Muscle layer of duodenum (tissue), 2 donors: ENCODE measurements around the gene CWF19L1.

ENCODE experiments used
- H3K27ac ChIP-seq: one replicate; pipeline ENCODE4 v1.7.0; 2013; ENCODE audit warnings: mild to moderate bottlenecking, low read length
- H3K27me3 ChIP-seq: one replicate; pipeline ENCODE4 v1.7.0; 2013; ENCODE audit warnings: low read depth, mild to moderate bottlenecking, control low read depth, low read length
- H3K36me3 ChIP-seq, 2 donors: one replicate each; pipeline ENCODE4 v1.7.0; 2013; ENCODE audit warnings: low read length in 2 of 2, control low read depth in 1 of 2, mild to moderate bottlenecking in 1 of 2; ENCODE audit not compliant: insufficient read depth in 2 of 2, control insufficient read depth in 1 of 2
- H3K4me1 ChIP-seq, 2 donors: one replicate each; pipeline ENCODE4 v1.7.0; 2013; ENCODE audit warnings: low read length in 2 of 2, mild to moderate bottlenecking in 2 of 2, control low read depth in 1 of 2, moderate library complexity in 1 of 2; ENCODE audit not compliant: insufficient read depth in 2 of 2, control insufficient read depth in 1 of 2
- H3K4me3 ChIP-seq, 2 donors: one replicate each; pipeline ENCODE4 v1.7.0; 2013; ENCODE audit warnings: low read length in 2 of 2, low read depth in 1 of 2, mild to moderate bottlenecking in 1 of 2
- H3K9me3 ChIP-seq, 2 donors: one replicate each; pipeline ENCODE4 v1.7.0; 2013; ENCODE audit warnings: low read length in 2 of 2, control low read depth in 1 of 2, mild to moderate bottlenecking in 1 of 2; ENCODE audit not compliant: control insufficient read depth in 1 of 2
- donor health status: healthy.

The CWF19L1 gene

DNA sequence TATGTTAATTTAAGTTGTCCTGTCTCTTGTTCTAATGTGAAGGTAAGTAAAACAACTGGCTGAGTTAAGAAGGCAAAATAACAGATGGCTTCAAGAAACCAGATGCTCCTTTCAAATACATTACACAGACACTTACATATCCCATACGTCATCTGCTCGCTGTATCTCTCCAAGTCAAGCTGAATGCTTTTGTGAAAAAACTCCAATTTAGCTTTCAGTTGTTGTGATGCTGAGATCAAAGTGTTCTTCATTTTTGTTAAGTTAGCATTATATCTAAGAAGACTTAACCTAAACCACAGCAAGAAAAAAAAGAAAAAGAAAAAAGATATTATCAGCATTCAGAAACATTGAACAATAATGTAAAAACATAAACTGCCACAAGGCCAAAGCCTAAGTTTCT, 63.1 kb downstream of the CWF19L1 start:
- Histone ChIP-seq H3K4me3 (no peak overlapping the region), H3K36me3 (peaks cover 42 to 74% of the 10 kb centered on the region in 2 donors), H3K27me3 (no peaks in the 10 kb centered on the region), H3K27ac (no peak overlapping the region), H3K4me1 (no peaks in the 10 kb centered on the region), H3K9me3 (no peaks in the 10 kb centered on the region)

GRCh38 chr10:100201549-100201948, 65.9 kb downstream of the CWF19L1 start:
- Histone ChIP-seq H3K9me3 (no peaks in the 10 kb centered on the region), H3K27ac (no peak overlapping the region), H3K4me3 (no peak overlapping the region), H3K4me1 (no peaks in the 10 kb centered on the region), H3K36me3 (peaks cover 47 to 68% of the 10 kb centered on the region in 2 donors), H3K27me3 (no peaks in the 10 kb centered on the region)

DNA sequence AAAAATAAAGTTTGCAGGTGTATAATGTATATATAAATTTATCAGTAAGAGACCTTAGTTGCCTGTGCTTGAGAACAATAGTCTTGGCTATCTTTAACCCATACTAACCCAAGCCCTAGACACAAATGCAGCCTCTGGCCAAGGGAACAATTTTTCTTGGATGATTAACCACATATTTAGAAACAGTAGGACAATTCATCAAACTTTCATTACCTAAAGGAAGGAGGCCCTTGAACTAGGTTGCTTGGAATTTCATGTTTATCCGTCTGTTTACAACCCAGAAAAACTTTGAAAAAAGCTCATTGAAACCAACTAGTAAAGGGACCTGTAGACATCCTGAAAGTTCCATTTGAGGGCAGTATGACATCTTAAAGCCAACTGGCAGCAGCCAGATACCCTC, 72.7 kb downstream of the CWF19L1 start:
- H3K4me1 ChIP-seq, result no peaks in the 10 kb centered on the region
- H3K36me3 ChIP-seq, result peaks cover 44 to 58% of the 10 kb centered on the region in 2 donors
- no peak overlapping the region for H3K4me3 ChIP-seq
- H3K9me3 ChIP-seq, result no peaks in the 10 kb centered on the region
- H3K27me3 ChIP-seq, result no peaks in the 10 kb centered on the region
- no peak overlapping the region for H3K27ac ChIP-seq

GRCh38 chr10:100192350-100192749, 75.1 kb downstream of the CWF19L1 start:
- peaks cover 37 to 53% of the 10 kb centered on the region in 2 donors for H3K36me3 ChIP-seq
- H3K27ac ChIP-seq, result no peak overlapping the region

GRCh38 chr10:100186253-100187212, 80.9 kb downstream of the CWF19L1 start:
- H3K4me1 ChIP-seq, result peaks cover 13 to 15% of the 10 kb centered on the region in 2 donors
- peak overlapping the region; percentile 95 for H3K4me3 ChIP-seq
- H3K9me3 ChIP-seq, result no peaks in the 10 kb centered on the region
- no peaks in the 10 kb centered on the region for H3K27me3 ChIP-seq
- peak overlapping the region; percentile 93 for H3K27ac ChIP-seq
- H3K36me3 ChIP-seq, result peaks cover 28 to 33% of the 10 kb centered on the region in 2 donors

More at GRCh38 chr10:100192350-100192749, 75.1 kb downstream of the CWF19L1 start:
- Histone ChIP-seq H3K4me1 (peaks cover 1% of the 10 kb centered on the region in 2 donors), H3K4me3 (no peak overlapping the region), H3K27me3 (no peaks in the 10 kb centered on the region), H3K9me3 (no peaks in the 10 kb centered on the region)

DNA sequence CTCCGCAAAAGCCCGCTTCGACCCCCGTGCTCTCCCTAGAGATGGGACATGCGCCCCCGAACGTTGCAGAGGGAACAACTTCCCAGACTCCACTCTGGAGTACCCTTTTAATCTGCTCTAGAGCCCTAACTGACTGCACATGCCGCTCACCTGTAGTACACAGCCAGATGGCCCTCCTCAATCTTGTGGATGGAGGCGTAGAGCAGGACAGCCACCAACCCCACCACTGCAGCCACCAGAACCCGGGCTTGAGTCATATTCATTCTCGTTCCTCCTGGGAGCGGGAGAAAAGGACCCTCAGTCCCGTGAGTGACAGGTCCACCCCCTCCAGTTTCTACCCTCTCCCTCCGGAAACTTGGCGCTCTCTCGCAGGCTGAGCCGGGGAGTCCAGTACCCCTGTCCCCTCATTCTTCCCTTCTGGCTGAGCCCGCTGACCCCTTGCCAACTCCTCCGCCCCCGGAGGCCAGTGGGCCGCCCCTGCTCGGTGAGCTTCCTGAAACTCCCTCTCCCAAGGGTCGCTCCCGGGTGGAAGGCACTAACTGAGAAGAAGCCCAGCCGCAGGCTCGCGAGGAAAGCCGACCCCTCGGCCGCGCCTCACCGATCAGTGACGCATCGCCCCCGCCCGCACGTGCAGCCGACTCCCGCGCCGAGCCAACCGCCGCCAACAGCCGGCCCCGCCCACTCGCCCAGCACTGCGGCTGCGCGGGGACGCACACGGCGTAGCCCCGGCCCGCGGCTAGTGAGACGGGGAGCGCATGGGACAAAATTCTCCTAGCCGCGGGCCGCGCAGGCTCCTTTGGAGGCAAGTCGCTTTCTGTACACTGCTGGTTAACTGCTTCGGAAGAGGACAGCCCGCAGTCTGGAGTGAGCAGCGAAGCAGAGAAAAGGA, 81.8 kb downstream of the CWF19L1 start, which contains the start of gene ERLIN1:
ERLIN1 (minus strand) TSS at position 666 of the 889 bp plus-strand sequence; CDS start at position 263, 403 bp downstream.
- peaks cover 13 to 15% of the 10 kb centered on the region in 2 donors for H3K4me1 ChIP-seq
- H3K9me3 ChIP-seq, result no peaks in the 10 kb centered on the region

DNA sequence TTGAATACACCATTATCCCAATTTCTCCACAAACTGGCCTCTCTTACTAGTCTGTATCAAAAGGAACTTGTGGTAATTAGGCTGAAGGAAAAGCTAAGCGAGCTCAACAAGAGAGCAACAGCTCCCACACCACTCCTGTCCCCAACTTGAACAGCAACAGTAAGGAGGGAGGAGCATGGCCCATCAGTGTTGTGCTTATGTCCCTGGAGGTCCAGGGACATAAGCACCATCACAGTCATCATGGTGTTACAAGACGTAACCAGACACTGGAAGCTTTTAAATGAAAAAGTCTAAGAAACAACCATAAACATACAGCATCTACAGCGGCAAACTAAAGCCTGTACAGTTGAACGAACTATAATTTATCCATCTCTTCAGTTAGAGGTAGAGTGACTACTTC, 82.6 kb downstream of the CWF19L1 start:
- H3K4me3 ChIP-seq, result peak overlapping the region; percentile 95
- H3K27me3 ChIP-seq, result no peaks in the 10 kb centered on the region
- peaks cover 16 to 20% of the 10 kb centered on the region in 2 donors for H3K36me3 ChIP-seq
- H3K27ac ChIP-seq, result peak overlapping the region; percentile 93
- no peaks in the 10 kb centered on the region for H3K9me3 ChIP-seq
- peaks cover 13 to 15% of the 10 kb centered on the region in 2 donors for H3K4me1 ChIP-seq

More for the DNA sequence above, 81.8 kb downstream of the CWF19L1 start, which contains the start of gene ERLIN1:
- Histone ChIP-seq H3K4me3 (peak within 1 kb of the TSS; percentile 95), H3K27ac (peak within 1 kb of the TSS; percentile 93), H3K36me3 (peaks cover 19 to 23% of the 10 kb centered on the region in 2 donors), H3K27me3 (no peaks in the 10 kb centered on the region)

- Histone ChIP-seq H3K9me3 (no peaks in the 10 kb centered on the region), H3K27me3 (no peaks in the 10 kb centered on the region), H3K36me3 (peaks cover 16 to 19% of the 10 kb centered on the region in 2 donors), H3K27ac (peak overlapping the region; percentile 93), H3K4me1 (peaks cover 13 to 15% of the 10 kb centered on the region in 2 donors), H3K4me3 (peak overlapping the region; percentile 95)
Measured at GRCh38 chr10:100184426-100184825, 83.0 kb downstream of the CWF19L1 start.

DNA sequence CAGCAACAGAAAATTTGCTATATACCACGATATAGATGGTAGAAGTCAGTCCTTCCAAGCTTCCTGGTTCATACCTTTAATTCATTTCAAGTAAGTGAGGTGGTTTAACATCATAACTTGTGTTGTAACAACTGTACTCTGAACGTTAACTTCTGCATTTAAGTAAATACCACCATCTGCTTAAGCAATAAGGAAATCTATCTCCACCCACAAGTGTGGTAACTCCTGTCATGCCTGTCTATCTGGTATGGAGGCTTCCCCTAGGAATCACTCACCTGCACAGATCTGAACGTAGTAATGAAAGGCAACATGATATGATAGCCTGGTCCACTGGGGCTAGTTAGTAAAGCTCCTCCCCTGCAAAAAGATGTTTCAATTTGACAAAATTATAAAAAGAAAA, 84.0 kb downstream of the CWF19L1 start:
- peaks cover 16 to 21% of the 10 kb centered on the region in 2 donors for H3K36me3 ChIP-seq
- H3K27me3 ChIP-seq, result no peaks in the 10 kb centered on the region
- peaks cover 13 to 15% of the 10 kb centered on the region in 2 donors for H3K4me1 ChIP-seq
- H3K4me3 ChIP-seq, result no peak overlapping the region
- no peaks in the 10 kb centered on the region for H3K9me3 ChIP-seq
- H3K27ac ChIP-seq, result peak overlapping the region; percentile 29

DNA sequence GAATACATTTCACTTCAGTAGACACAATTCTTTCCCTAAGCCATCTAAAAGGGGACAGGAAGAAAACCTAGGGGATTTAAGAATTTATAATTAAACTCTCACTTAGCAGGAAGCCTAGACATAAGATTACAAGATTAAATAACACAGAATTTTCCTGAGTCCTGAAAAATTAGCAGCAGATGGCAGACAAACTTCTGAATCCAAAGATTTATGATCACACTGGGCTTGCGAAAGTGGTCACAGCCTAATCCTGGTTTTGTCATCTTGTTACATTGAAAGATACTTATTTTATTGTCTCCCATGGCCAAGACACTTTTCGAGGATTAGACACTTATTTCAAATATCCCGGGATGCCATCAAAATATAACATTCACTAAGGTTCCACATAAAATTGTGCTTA, 84.5 kb downstream of the CWF19L1 start:
- peak overlapping the region; percentile 29 for H3K27ac ChIP-seq
- H3K9me3 ChIP-seq, result no peaks in the 10 kb centered on the region
- H3K27me3 ChIP-seq, result no peaks in the 10 kb centered on the region
- peaks cover 13 to 15% of the 10 kb centered on the region in 2 donors for H3K4me1 ChIP-seq
- H3K36me3 ChIP-seq, result peaks cover 18 to 27% of the 10 kb centered on the region in 2 donors
- no peak overlapping the region for H3K4me3 ChIP-seq
